Activated CD8-positive, alpha-beta memory T cell treated with anti-CD3 and anti-CD28 coated beads, Interleukin-2, amount 50 U/mL, for 24 hours (primary cell): ENCODE data around the gene PDE5A.
"Not testable (repeated sequence)": the region's sequence is repeated elsewhere in the genome, so short reads cannot be mapped to it uniquely, and the experiment has no call there.

Experiments
- DNase-seq: peaks from one replicate; pipeline ENCODE4 v3.0.0-alpha.2; 2020; ENCODE audit errors: extremely low read depth

PDE5A gene

GRCh38 chr4:119646347-119647071, 17.9 kb upstream of the PDE5A start:
- no peak for DNase-seq

- DNase-seq, result no peak
Observed at GRCh38 chr4:119643306-119644042, 14.9 kb upstream of the PDE5A start.

GRCh38 chr4:119641765-119642164, 13.2 kb upstream of the PDE5A start:
- DNase-seq, result no peak

- DNase-seq, result no peak
Observed at GRCh38 chr4:119638359-119638758, 9.8 kb upstream of the PDE5A start.

GRCh38 chr4:119636851-119637250, 8.2 kb upstream of the PDE5A start:
- DNase-seq, result not testable (repeated sequence)

GRCh38 chr4:119632216-119632615, 3.6 kb upstream of the PDE5A start:
- no peak for DNase-seq

- no peak for DNase-seq
Observed at GRCh38 chr4:119629142-119629471, 503 bp upstream of the PDE5A start.

- DNase-seq, result no peak
Observed at GRCh38 chr4:119627267-119628255, 1.0 kb downstream of the PDE5A start.

- DNase-seq, result no peak
Observed at GRCh38 chr4:119626943-119627266, 1.7 kb downstream of the PDE5A start.

GRCh38 chr4:119626420-119626819, 2.2 kb downstream of the PDE5A start:
- no peak for DNase-seq

- DNase-seq, result no peak
Observed at GRCh38 chr4:119625761-119626160, 2.8 kb downstream of the PDE5A start.

- DNase-seq, result no peak
Observed at GRCh38 chr4:119624356-119624755, 4.2 kb downstream of the PDE5A start.

GRCh38 chr4:119623025-119623424, 5.6 kb downstream of the PDE5A start:
- no peak for DNase-seq

- DNase-seq, result no peak
Observed at GRCh38 chr4:119615068-119615719, 13.4 kb downstream of the PDE5A start.

GRCh38 chr4:119604266-119604665, 24.3 kb downstream of the PDE5A start:
- no peak for DNase-seq

GRCh38 chr4:119602366-119602765, 26.2 kb downstream of the PDE5A start:
- no peak for DNase-seq

GRCh38 chr4:119598521-119598920, 30.1 kb downstream of the PDE5A start:
- no peak for DNase-seq

- no peak for DNase-seq
Observed at GRCh38 chr4:119597377-119597776, 31.2 kb downstream of the PDE5A start.

GRCh38 chr4:119593698-119594097, 34.9 kb downstream of the PDE5A start:
- DNase-seq, result no peak

GRCh38 chr4:119592830-119593229, 35.8 kb downstream of the PDE5A start:
- DNase-seq, result no peak

GRCh38 chr4:119589165-119589564, 39.4 kb downstream of the PDE5A start:
- no peak for DNase-seq

- no peak for DNase-seq
Observed at GRCh38 chr4:119587796-119588195, 40.8 kb downstream of the PDE5A start.
